Measurements from ENCODE around the gene MAFG. TPM values are rescaled to one million over a fixed set of nuclear protein-coding genes. Genes with fewer than 3 reads are reported as not detected.
A peak's percentile ranks its signal among the peaks of the same experiment; 100 is the strongest.

MAFG gene
- total and polyA plus RNA-seq, 2 of the 13 experiments (the other 11 are each of a cell fraction or from before 2014, with no cell fraction given), result 14.5 to 20.0 TPM

GRCh38 chr17:81871387-81872230 is 55.9 kb downstream of the MAFG start:
- ATAC-seq (no peak; the same call in 2 of the 3 replicates), FAIRE-seq (no peak), DNase-seq (ENCODE audit: low spot score) (peak; percentile 86)
- H3K4me3 ChIP-seq (replicated peaks in 1 of 3; ENCODE audit: insufficient read depth in 1 of 3, low read depth in 2 of 3, low read length in 3 of 3), result peak overlapping the region; percentile 65 to 92 (median 90)
- CTCF ChIA-PET (ENCODE audit: low intra/inter-chr PET ratio, low total read pairs), result no interaction called here
- peaks cover 52% of the 10 kb centered on the region for H3K4me1 ChIP-seq (ENCODE audit: insufficient read depth, low read length)
- peak overlapping the region; percentile 98 for H3K27ac ChIP-seq (ENCODE audit: extremely low read length, insufficient read depth, low read length)
- POLR2A ChIA-PET, result interaction anchor here (0.9 to 4.3 kb wide), 15 partner anchors 9 to 231 kb away, joined by 3 to 26 read pairs (median 8); partner anchors contain the start of genes ALYREF, ANAPC11, ARL16 and CENPX
- TSS peak; percentile 85 for BruUV-seq (replicated peaks)
- H3K27me3 ChIP-seq (ENCODE audit: control insufficient read depth in 1 of 2, insufficient read depth in 2 of 2, low read length in 2 of 2), result no peaks in the 10 kb centered on the region
- peak overlapping the region; percentile 94 for H3K4me2 ChIP-seq (ENCODE audit: low read depth, low read length)
- in situ Hi-C loops (cut with HindIII; ENCODE audit: extremely low pct_ligation_motif_present, low pct_unique_long_range_greater_than_20kb) (no loop called here), intact Hi-C loops (cut with micrococcal nuclease; ENCODE audit: unreplicated experiment) (loop anchor here (2.0 to 5.0 kb wide), 2 partner anchors 21 to 41 kb away; partner anchors contain the start of gene PCYT2)
- peaks cover 24% of the 10 kb centered on the region for H3K79me2 ChIP-seq (ENCODE audit: insufficient read depth, low read length)
- 42% methylated on average over 10 of the region's 86 CpGs for WGBS (ENCODE audit: low lambda C conversion rate)
- H3K9ac ChIP-seq (ENCODE audit: insufficient read depth, low read depth, low read length), result peak overlapping the region; percentile 100
- H3K9me3 ChIP-seq (ENCODE audit: low read length), result no peaks in the 10 kb centered on the region
- H2AFZ ChIP-seq (ENCODE audit: low read length), result no peak overlapping the region
- H4K20me1 ChIP-seq (ENCODE audit: insufficient read depth, low read length), result peaks cover 29% of the 10 kb centered on the region; the same call in 1 of the 2 replicates
- peaks cover 11 to 18% of the 10 kb centered on the region in 2 experiments for H3K36me3 ChIP-seq (replicated peaks in 1 of 2; ENCODE audit: control insufficient read depth in 1 of 2, insufficient read depth in 2 of 2, low read length in 2 of 2)
- peak; percentile 100 for TF ChIP-seq MAX (IDR thresholded peaks at IDR 0.05)
- peak; percentile 64 for TF ChIP-seq ZNF281 (CRISPR knock-in tag; IDR thresholded peaks at IDR 0.05; ENCODE audit: borderline replicate concordance)
- peak; percentile 84 for TF ChIP-seq ZNF510 (CRISPR knock-in tag; IDR thresholded peaks at IDR 0.05; ENCODE audit: low read depth)
- peak; percentile 98 for TF ChIP-seq ZFP41 (CRISPR knock-in tag; IDR thresholded peaks at IDR 0.05; ENCODE audit: borderline replicate concordance)
- peak; percentile 53; the same call in 1 of the 2 replicates for TF ChIP-seq ZNF24 (IDR thresholded peaks at IDR 0.05)
- TF ChIP-seq NRL (CRISPR knock-in tag; IDR thresholded peaks at IDR 0.05; ENCODE audit: borderline replicate concordance), result peak; percentile 90
- peak; percentile 51; the same call in 1 of the 2 replicates for TF ChIP-seq GATAD2A (CRISPR knock-in tag; IDR thresholded peaks at IDR 0.05)
- no peak for TF ChIP-seq FOXP1 (IDR thresholded peaks at IDR 0.05)
- TF ChIP-seq FOXP1 (CRISPR knock-in tag; IDR thresholded peaks at IDR 0.05), result no peak
- peak; percentile 89 for TF ChIP-seq ZNF724P (CRISPR knock-in tag; IDR thresholded peaks at IDR 0.05; ENCODE audit: borderline replicate concordance)
- peak; percentile 92 for TF ChIP-seq ZBTB44 (CRISPR knock-in tag; IDR thresholded peaks at IDR 0.05)
- TF ChIP-seq ZNF816 (CRISPR knock-in tag; IDR thresholded peaks at IDR 0.05; ENCODE audit: borderline replicate concordance), result peak; percentile 55; the same call in 1 of the 2 replicates
- TF ChIP-seq ZNF280D (CRISPR knock-in tag; IDR thresholded peaks at IDR 0.05), result 0 out of 2 replicates have a peak, but pooled peaks have one; percentile 24
- TF ChIP-seq CREB1 (IDR thresholded peaks at IDR 0.05), result peak; percentile 84
- no peak for TF ChIP-seq CREB1 (CRISPR knock-in tag; IDR thresholded peaks at IDR 0.05)
- peak; percentile 83 for TF ChIP-seq PHF8 (CRISPR knock-in tag; IDR thresholded peaks at IDR 0.05)
- TF ChIP-seq TEAD3 (CRISPR knock-in tag; optimal IDR thresholded peaks at IDR 0.05; ENCODE audit: borderline replicate concordance), result peak; percentile 68

Measured in HepG2 (cell line).